ENCODE results near the gene DACT1. TPM values are rescaled to one million over a fixed set of nuclear protein-coding genes. Genes with fewer than 3 reads are reported as not detected.

DACT1 gene
- total RNA-seq, 1 donor from 2014 or later: 5.2 TPM

GRCh38 chr14:58677001-58677400 is 39.2 kb downstream of the DACT1 start:
- intact Hi-C loops (cut with DNase I): no loop called here
- Histone ChIP-seq H3K4me3 (no peak overlapping the region), H3K9me3 (no peaks in the 10 kb centered on the region), H3K27ac (no peak overlapping the region), H3K27me3 (no peaks in the 10 kb centered on the region), H3K4me1 (no peaks in the 10 kb centered on the region), H3K36me3 (no peaks in the 10 kb centered on the region)
- DNase-seq (no peak), ATAC-seq (no peak)
- no peak for TF ChIP-seq CTCF (IDR thresholded peaks at IDR 0.05)

- Histone ChIP-seq H3K27ac (no peak overlapping the region), H3K9me3 (no peaks in the 10 kb centered on the region), H3K4me3 (no peak overlapping the region), H3K27me3 (no peaks in the 10 kb centered on the region), H3K36me3 (no peaks in the 10 kb centered on the region), H3K4me1 (no peaks in the 10 kb centered on the region)
- DNase-seq (no peak), ATAC-seq (no peak)
- TF ChIP-seq CTCF (IDR thresholded peaks at IDR 0.05): no peak
- intact Hi-C loops (cut with DNase I): no loop called here
Measured at GRCh38 chr14:58677517-58677916, 39.8 kb downstream of the DACT1 start.

GRCh38 chr14:58677996-58678395 is 40.2 kb downstream of the DACT1 start:
- Histone ChIP-seq H3K4me3 (no peak overlapping the region), H3K4me1 (no peaks in the 10 kb centered on the region), H3K36me3 (no peaks in the 10 kb centered on the region), H3K9me3 (no peaks in the 10 kb centered on the region), H3K27ac (no peak overlapping the region), H3K27me3 (no peaks in the 10 kb centered on the region)
- ATAC-seq (no peak), DNase-seq (no peak)
- TF ChIP-seq CTCF (IDR thresholded peaks at IDR 0.05): no peak
- intact Hi-C loops (cut with DNase I): no loop called here

- TF ChIP-seq CTCF (IDR thresholded peaks at IDR 0.05): no peak
- no peak for DNase-seq
- Histone ChIP-seq H3K4me3 (no peak overlapping the region), H3K27ac (no peak overlapping the region), H3K4me1 (no peaks in the 10 kb centered on the region), H3K27me3 (no peaks in the 10 kb centered on the region), H3K36me3 (no peaks in the 10 kb centered on the region), H3K9me3 (no peaks in the 10 kb centered on the region)
- ATAC-seq: no peak
- intact Hi-C loops (cut with DNase I): no loop called here
Measured at GRCh38 chr14:58680698-58681097, 42.9 kb downstream of the DACT1 start.

GRCh38 chr14:58687232-58687795 is 49.6 kb downstream of the DACT1 start:
- H3K27me3 ChIP-seq: no peaks in the 10 kb centered on the region
- DNase-seq (no peak), ATAC-seq (peak; percentile 31)
- H3K27ac ChIP-seq: no peak overlapping the region
- H3K4me1 ChIP-seq: peaks cover 6% of the 10 kb centered on the region
- H3K9me3 ChIP-seq: no peaks in the 10 kb centered on the region
- TF ChIP-seq CTCF (IDR thresholded peaks at IDR 0.05): no peak
- intact Hi-C loops (cut with DNase I): no loop called here
- no peak overlapping the region for H3K4me3 ChIP-seq
- H3K36me3 ChIP-seq: no peaks in the 10 kb centered on the region
